DMS53 (cell line): ENCODE results near the gene GJB1.
"Not testable (repeated sequence)": the region's sequence is repeated elsewhere in the genome, so short reads cannot be mapped to it uniquely, and the experiment has no call there.

ENCODE experiments used
- DNase-seq: peaks from one replicate; lab custom pipeline; 2025; lab: John Stamatoyannopoulos, UW

The GJB1 gene

GRCh38 chrX:71256051-71256450 lies 33.0 kb downstream of the GJB1 start:
- DNase-seq = no peak

- DNase-seq = no peak
These were observed 33.8 kb downstream of the GJB1 start for GRCh38 chrX:71256856-71257255.

- DNase-seq = not testable (repeated sequence)
These were observed 45.6 kb downstream of the GJB1 start for GRCh38 chrX:71268624-71269023.

- no peak for DNase-seq
These were observed 46.9 kb downstream of the GJB1 start for GRCh38 chrX:71269801-71270395.

GRCh38 chrX:71272313-71272712 lies 49.3 kb downstream of the GJB1 start:
- not testable (repeated sequence) for DNase-seq
